Measurements from ENCODE around the gene GHDC.

GRCh38 chr17:42191275-42191608 lies 3.1 kb downstream of the GHDC start:
- TF ChIP-seq POLR2AphosphoS5 (IDR thresholded peaks at IDR 0.05), result no peak
- TF ChIP-seq CTCF (IDR thresholded peaks at IDR 0.05), result no peak
